HCT116 (cell line): ENCODE data around the gene C9orf50. TPM values are rescaled to one million over a fixed set of nuclear protein-coding genes. Genes with fewer than 3 reads are reported as not detected.

Experiments
- ATAC-seq: fragments of 200-7000 bp; cut with Tn5 transposase; 2 replicates; pipeline ENCODE4 v1.9.1; 2020; ENCODE audit warnings: mild to moderate bottlenecking, moderate library complexity
- BruUV-seq: library from RNA; stranded (reverse); fragments of 400-500 nt; replicated peaks from 2 replicates; lab custom pipeline; 2021; lab: Mats Ljungman, UMichigan
- CTCF ChIA-PET: fragments of 300-600 bp; sonication (Branson Sonifier 250); formaldehyde crosslinking; loops from one replicate; lab custom pipeline; 2021; ENCODE audit warnings: antibody characterized with exemption; lab: Charles Lee
- POLR2A ChIA-PET: fragments of 300-600, 350-600 bp; sonication (Branson Sonifier 250); formaldehyde crosslinking; loops from one replicate; lab custom pipeline; 2021; ENCODE audit warnings: antibody characterized with exemption; lab: Charles Lee
- RAD21 ChIA-PET, 2 experiments: fragments of 300-600 bp; sonication (Branson Sonifier 250); formaldehyde crosslinking; loops; one replicate each; lab custom pipeline; 2023; ENCODE audit warnings: low total read pairs in 2 of 2; ENCODE audit not compliant: uncharacterized antibody in 2 of 2, unreplicated experiment in 2 of 2, low non-redundant PET in 1 of 2; lab: Charles Lee
- DNase-seq: peaks from one replicate; pipeline ENCODE4 v3.0.0-alpha.2; 2010; ENCODE audit warnings: low read depth, low spot score
- H2AFZ ChIP-seq: fragments of 200-600 bp; shearing (Covaris generic), sonication (generic); 2 replicates; pipeline ENCODE4 v1.6.1; 2017; ENCODE audit warnings: low read depth, mixed run types, mixed read lengths, antibody characterized with exemption, low read length; ENCODE audit not compliant: poor library complexity, severe bottlenecking
- H3K27ac ChIP-seq: 2 replicates; pipeline ENCODE4 v1.5.1; 2012; ENCODE audit warnings: low read depth, low read length
- H3K27me3 ChIP-seq: fragments of 200-600 bp; sonication (generic); 2 replicates; pipeline ENCODE4 v1.6.1; 2016; ENCODE audit warnings: mixed run types, low read length, mixed read lengths; ENCODE audit not compliant: insufficient read depth
- H3K36me3 ChIP-seq, 2 experiments: fragments of 200-500 bp in 1 of 2; fragments of 200-600 bp in 1 of 2; sonication (Bioruptor generic) in 1 of 2; sonication (generic) in 1 of 2; 2 replicates each; pipeline versions ENCODE4 v1.5.1 to v1.6.1; 2014 to 2016; ENCODE audit warnings: low read length in 2 of 2, inconsistent platforms in 1 of 2, mixed read lengths in 1 of 2, mixed run types in 1 of 2; ENCODE audit not compliant: insufficient read depth in 2 of 2, control insufficient read depth in 1 of 2
- H3K4me1 ChIP-seq, 2 experiments: fragments of 200-600 bp in 1 of 2; sonication (generic) in 1 of 2; 2 replicates each; pipeline versions ENCODE4 v1.5.1 to v1.6.1; 2012 to 2017; ENCODE audit warnings: low read length in 2 of 2, inconsistent platforms in 1 of 2, mild to moderate bottlenecking in 1 of 2, mixed read lengths in 1 of 2, mixed run types in 1 of 2, moderate library complexity in 1 of 2; ENCODE audit not compliant: insufficient read depth in 2 of 2, control insufficient read depth in 1 of 2
- H3K4me2 ChIP-seq: fragments of 200-600 bp; sonication (generic); 2 replicates; pipeline ENCODE4 v1.6.1; 2017; ENCODE audit warnings: mixed run types, low read length, mixed read lengths
- H3K4me3 ChIP-seq, 2 experiments: fragments of 200-600 bp in 1 of 2; sonication (generic) in 1 of 2; replicated peaks in 1 of 2; 2 replicates each; pipeline ENCODE4 v1.5.1; 2011 to 2016; ENCODE audit warnings: low read length in 2 of 2, control low read depth in 1 of 2, low read depth in 1 of 2, mild to moderate bottlenecking in 1 of 2, mixed read lengths in 1 of 2, mixed run types in 1 of 2
- H3K79me2 ChIP-seq: fragments of 200-600 bp; sonication (generic); 2 replicates; pipeline ENCODE4 v1.6.1; 2017; ENCODE audit warnings: mild to moderate bottlenecking, mixed run types, low read length, moderate library complexity, mixed read lengths; ENCODE audit not compliant: insufficient read depth
- H3K9ac ChIP-seq: fragments of 200-600 bp; sonication (generic); 2 replicates; pipeline ENCODE4 v1.6.1; 2016; ENCODE audit warnings: low read length, mixed read lengths
- H3K9me2 ChIP-seq: fragments of 200-600 bp; sonication (generic), shearing (Covaris generic); 2 replicates; pipeline ENCODE4 v1.6.1; 2017; ENCODE audit warnings: mixed run types, mild to moderate bottlenecking, moderate library complexity; ENCODE audit not compliant: insufficient read depth
- H3K9me3 ChIP-seq, 2 experiments: fragments of 200-500 bp in 1 of 2; fragments of 200-600 bp in 1 of 2; sonication (Bioruptor generic) in 1 of 2; sonication (generic) in 1 of 2; 2 replicates each; pipeline ENCODE4 v1.6.1; 2014 to 2017; ENCODE audit warnings: low read length in 2 of 2, mixed read lengths in 2 of 2, inconsistent platforms in 1 of 2, low read depth in 1 of 2, mild to moderate bottlenecking in 1 of 2, mixed run types in 1 of 2, moderate library complexity in 1 of 2; ENCODE audit not compliant: control insufficient read depth in 1 of 2, insufficient read depth in 1 of 2
- H4K20me1 ChIP-seq: fragments of 200-600 bp; sonication (generic), shearing (Covaris generic); 2 replicates; pipeline ENCODE4 v1.6.1; 2017; ENCODE audit warnings: mixed run types, mild to moderate bottlenecking, moderate library complexity; ENCODE audit not compliant: insufficient read depth
- SIN3A ChIP-seq: IDR thresholded peaks from 2 replicates; pipeline ENCODE4 v1.6.1; 2012; ENCODE audit warnings: low read depth
- YY1 ChIP-seq: IDR thresholded peaks from 2 replicates; pipeline ENCODE4 v1.6.1; 2011; ENCODE audit warnings: low read length, low read depth, moderate library complexity, mild to moderate bottlenecking; ENCODE audit not compliant: insufficient replicate concordance; ENCODE audit errors: extremely low read depth
- intact Hi-C: fragments of 100-400 bp; cut with micrococcal nuclease; formaldehyde crosslinking; loops from 2 replicates; pipeline ENCODE4 v1.10.0; 2022
- total RNA-seq: library from RNA; stranded (reverse); gene quantifications from one replicate; pipeline ENCODE4 v1.2.1, GENCODE V29; 2021; ENCODE audit not compliant: unreplicated experiment

The C9orf50 gene
- total RNA-seq, 1 experiment from 2014 or later: not detected

DNA sequence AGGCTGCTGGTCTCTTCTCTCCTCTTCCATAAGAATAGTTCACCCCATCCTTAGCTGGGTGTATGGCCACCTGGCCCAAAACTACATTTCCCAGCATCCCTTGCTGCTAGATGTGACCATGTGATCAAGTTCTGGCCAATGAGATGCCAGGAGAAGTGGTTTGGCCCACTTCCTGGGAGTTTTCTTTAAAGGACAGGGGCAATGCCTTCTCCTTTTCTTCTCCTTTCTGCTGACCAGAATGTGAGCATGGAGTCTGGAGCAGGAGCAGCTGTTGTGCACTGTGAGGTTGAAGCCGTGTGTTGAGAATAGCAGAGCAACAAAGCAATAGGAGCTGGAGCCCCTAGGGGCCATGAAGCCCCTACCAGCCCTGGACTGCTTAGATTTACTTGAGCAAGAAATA is 36.8 kb downstream of the C9orf50 start:
- no peaks in the 10 kb centered on the region for H4K20me1 ChIP-seq
- no peak overlapping the region for H2AFZ ChIP-seq
- no peak overlapping the region for H3K4me3 ChIP-seq
- no peaks in the 10 kb centered on the region for H3K9me3 ChIP-seq
- no peaks in the 10 kb centered on the region for H3K79me2 ChIP-seq
- peak; percentile 78 for TF ChIP-seq YY1
- no peak for TF ChIP-seq SIN3A
- BruUV-seq: no TSS peak
- CTCF ChIA-PET: interaction anchor here (0.9 to 1.6 kb wide), 2 partner anchors 15 to 36 kb away, joined by 3 to 4 read pairs; no protein-coding TSS in a partner anchor
- H3K27me3 ChIP-seq: no peaks in the 10 kb centered on the region
- H3K4me1 ChIP-seq: peaks cover 33 to 47% of the 10 kb centered on the region in 2 experiments
- H3K27ac ChIP-seq: peak overlapping the region; percentile 51
- no peaks in the 10 kb centered on the region for H3K9me2 ChIP-seq
- H3K36me3 ChIP-seq: no peaks in the 10 kb centered on the region
- peak; percentile 68 for ATAC-seq
- DNase-seq: peak; percentile 85
- peak overlapping the region; percentile 45 for H3K4me2 ChIP-seq
- intact Hi-C loops: no loop called here
- POLR2A ChIA-PET: interaction anchor here (1.4 to 2.9 kb wide), 3 partner anchors 13 to 25 kb away, joined by 4 to 12 read pairs (median 7); no protein-coding TSS in a partner anchor
- H3K9ac ChIP-seq: no peak overlapping the region
- RAD21 ChIA-PET: interaction anchor here in 1 of 2 experiments (0.6 kb wide), 1 partner anchor 444 kb away, joined by 3 read pairs; no protein-coding TSS in a partner anchor

DNA sequence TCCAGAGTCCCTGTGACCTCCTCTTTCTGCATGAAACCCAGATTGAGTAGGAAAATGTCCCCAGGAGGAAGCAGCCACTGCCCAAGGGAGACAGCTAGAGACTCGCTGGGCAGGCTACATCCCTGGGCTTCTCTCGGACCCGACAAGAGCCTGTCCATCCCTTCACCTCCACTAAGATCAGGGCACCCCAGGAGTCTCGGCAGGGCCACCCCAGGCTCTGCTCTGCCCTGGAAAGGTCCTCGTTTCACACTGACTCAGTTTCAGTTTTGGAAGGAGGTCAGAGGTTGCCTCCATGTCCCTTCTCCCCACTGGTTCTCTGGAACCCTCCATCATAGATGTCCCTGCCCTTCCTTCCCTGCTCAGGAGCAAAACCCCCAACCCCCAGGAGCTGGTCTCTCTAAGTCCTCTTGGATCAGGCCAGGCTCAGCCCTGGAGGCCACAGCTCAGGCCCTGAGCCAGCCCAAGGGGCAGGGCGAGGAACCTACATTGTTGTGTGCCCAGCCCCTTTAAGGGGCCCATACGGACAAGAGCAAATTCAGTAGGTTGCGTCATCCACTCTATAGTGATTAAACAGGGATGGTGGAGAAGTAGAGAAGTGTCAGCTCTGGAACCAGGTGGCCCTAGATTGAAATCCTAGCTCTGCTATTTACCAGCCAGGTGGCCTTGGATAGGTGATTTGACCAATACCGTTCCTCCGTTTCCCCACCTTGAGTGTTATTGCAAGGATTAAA is 37.4 kb downstream of the C9orf50 start:
- POLR2A ChIA-PET: interaction anchor here (1.4 to 2.9 kb wide), 3 partner anchors 13 to 26 kb away, joined by 4 to 12 read pairs (median 7); no protein-coding TSS in a partner anchor
- ATAC-seq (no peak), DNase-seq (no peak)
- no peak overlapping the region for H3K4me2 ChIP-seq
- H3K27me3 ChIP-seq: no peaks in the 10 kb centered on the region
- TF ChIP-seq YY1: no peak
- no peaks in the 10 kb centered on the region for H3K79me2 ChIP-seq
- CTCF ChIA-PET: interaction anchor here (0.9 kb wide), 1 partner anchor 35 kb away, joined by 3 read pairs; no protein-coding TSS in a partner anchor
- no peaks in the 10 kb centered on the region for H3K9me3 ChIP-seq
- no peak overlapping the region for H2AFZ ChIP-seq
- H3K9ac ChIP-seq: no peak overlapping the region
- H3K4me1 ChIP-seq: peaks cover 26 to 41% of the 10 kb centered on the region in 2 experiments
- no TSS peak for BruUV-seq
- RAD21 ChIA-PET: interaction anchor here in 1 of 2 experiments (0.6 kb wide), 1 partner anchor 443 kb away, joined by 3 read pairs; no protein-coding TSS in a partner anchor
- intact Hi-C loops: no loop called here
- H3K4me3 ChIP-seq: no peak overlapping the region
- H3K36me3 ChIP-seq: no peaks in the 10 kb centered on the region
- H4K20me1 ChIP-seq: no peaks in the 10 kb centered on the region
- H3K9me2 ChIP-seq: no peaks in the 10 kb centered on the region
- H3K27ac ChIP-seq: no peak overlapping the region
